Heart left ventricle (tissue), 13 donors: Measurements from ENCODE around the gene STARD4.

Experiments used
- POLR2A ChIP-seq, 2 donors: fragments of 450-650 bp; IDR thresholded peaks; one replicate each; pipeline ENCODE4 v1.6.1; 2017; ENCODE audit warnings: antibody characterized with exemption in 2 of 2, mild to moderate bottlenecking in 2 of 2, moderate library complexity in 2 of 2
- TF ChIP-seq, protein P1 (sequence below), 12 donors: fragments of 200-600 bp; sonication (generic) in 4 of 12; IDR thresholded peaks; one replicate each; pipeline versions ENCODE4 v1.5.0 to v1.8.0; 2018 to 2022; ENCODE audit warnings: antibody characterized with exemption in 12 of 12, mild to moderate bottlenecking in 5 of 12
- donor health status: ischemic (EF 13 %, LVEDD 7.1; RV severe dilation, severe dysfunction).
- donor health status: DM: no; HTN: yes; CAD: no.
- donor health status: DM: no; HTN: no; CAD: no.
- donor health status: ischemic (EF 25% LVEDD 6.9; RV normal size, moderate dysfunction).
- donor health status: ischemic (EF 25% LVEDD 5.7; RV mildly dilated, moderate dysfunction).
- donor health status: ischemic (EF 35%, LVEDD 5.7; RV mildly dilated, moderate dysfunction).
- donor health status: nonischemic (EF 11% LVEDD 7.7; RV severe dilation, severe dysfunction).
- donor health status: DM: yes; HTN: yes; CAD: no.
- donor health status: PGD.
- donor health status: ischemic (EF 29% LVEDD 5.4; RV normal size, mild dysfunction).
- donor health status: nonischemic (EF 23%, LVEDD 6.1; RV moderate dilation, normal function).

- TF ChIP-seq, protein P1, sequence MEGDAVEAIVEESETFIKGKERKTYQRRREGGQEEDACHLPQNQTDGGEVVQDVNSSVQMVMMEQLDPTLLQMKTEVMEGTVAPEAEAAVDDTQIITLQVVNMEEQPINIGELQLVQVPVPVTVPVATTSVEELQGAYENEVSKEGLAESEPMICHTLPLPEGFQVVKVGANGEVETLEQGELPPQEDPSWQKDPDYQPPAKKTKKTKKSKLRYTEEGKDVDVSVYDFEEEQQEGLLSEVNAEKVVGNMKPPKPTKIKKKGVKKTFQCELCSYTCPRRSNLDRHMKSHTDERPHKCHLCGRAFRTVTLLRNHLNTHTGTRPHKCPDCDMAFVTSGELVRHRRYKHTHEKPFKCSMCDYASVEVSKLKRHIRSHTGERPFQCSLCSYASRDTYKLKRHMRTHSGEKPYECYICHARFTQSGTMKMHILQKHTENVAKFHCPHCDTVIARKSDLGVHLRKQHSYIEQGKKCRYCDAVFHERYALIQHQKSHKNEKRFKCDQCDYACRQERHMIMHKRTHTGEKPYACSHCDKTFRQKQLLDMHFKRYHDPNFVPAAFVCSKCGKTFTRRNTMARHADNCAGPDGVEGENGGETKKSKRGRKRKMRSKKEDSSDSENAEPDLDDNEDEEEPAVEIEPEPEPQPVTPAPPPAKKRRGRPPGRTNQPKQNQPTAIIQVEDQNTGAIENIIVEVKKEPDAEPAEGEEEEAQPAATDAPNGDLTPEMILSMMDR (IDR thresholded peaks at IDR 0.05), result peak; percentile 58 to 81 (median 75)
- TF ChIP-seq POLR2A (IDR thresholded peaks at IDR 0.05), result no peak
Observed at GRCh38 chr5:111550282-111551020, 38.1 kb upstream of the STARD4 start.
